ENCODE measurements around the gene VPS16.

GRCh38 chr20:2847802-2848201 is 7.3 kb downstream of the VPS16 start:
- TF ChIP-seq EZH2 (IDR thresholded peaks at IDR 0.05; ENCODE audit: insufficient read depth, poor library complexity, severe bottlenecking) (no peak), EZH2phosphoT487 (IDR thresholded peaks at IDR 0.05; ENCODE audit: insufficient read depth, low read depth) (no peak)
